HG03558 (cell line): ENCODE measurements around the gene SPSB1.

Source experiments
- ATAC-seq: cut with Tn5 transposase; IDR thresholded peaks from one replicate; pipeline ENCODE4 v1.9.1; 2021; ENCODE audit warnings: moderate number of reproducible peaks; ENCODE audit not compliant: unreplicated experiment; ENCODE audit errors: extremely low read depth

Gene SPSB1

GRCh38 chr1:9278116-9278515 is 14.6 kb upstream of the SPSB1 start:
- no peak for ATAC-seq

GRCh38 chr1:9278585-9279153 is 14.0 kb upstream of the SPSB1 start:
- ATAC-seq, result no peak

- ATAC-seq, result no peak
These were observed 13.4 kb upstream of the SPSB1 start for GRCh38 chr1:9279172-9279840.

GRCh38 chr1:9280015-9280860 is 12.5 kb upstream of the SPSB1 start:
- ATAC-seq, result no peak

- no peak for ATAC-seq
These were observed 11.4 kb upstream of the SPSB1 start for GRCh38 chr1:9281071-9281827.

- no peak for ATAC-seq
These were observed 10.6 kb upstream of the SPSB1 start for GRCh38 chr1:9281908-9282695.

GRCh38 chr1:9282696-9282955 is 10.1 kb upstream of the SPSB1 start:
- no peak for ATAC-seq

- no peak for ATAC-seq
These were observed 8.6 kb upstream of the SPSB1 start for GRCh38 chr1:9284061-9284460.

GRCh38 chr1:9286556-9286955 is 6.1 kb upstream of the SPSB1 start:
- no peak for ATAC-seq

GRCh38 chr1:9289090-9289534 is 3.6 kb upstream of the SPSB1 start:
- no peak for ATAC-seq

- no peak for ATAC-seq
These were observed 2.8 kb upstream of the SPSB1 start for GRCh38 chr1:9289711-9290485.

- ATAC-seq, result no peak
These were observed 757 bp upstream of the SPSB1 start for GRCh38 chr1:9291914-9292360.

GRCh38 chr1:9293241-9293532 is 493 bp downstream of the SPSB1 start:
- no peak for ATAC-seq

GRCh38 chr1:9293533-9294404 is 1.1 kb downstream of the SPSB1 start:
- no peak for ATAC-seq

- no peak for ATAC-seq
These were observed 1.7 kb downstream of the SPSB1 start for GRCh38 chr1:9294405-9294773.

- no peak for ATAC-seq
These were observed 2.4 kb downstream of the SPSB1 start for GRCh38 chr1:9294910-9295636.

- no peak for ATAC-seq
These were observed 3.2 kb downstream of the SPSB1 start for GRCh38 chr1:9295884-9296283.

- no peak for ATAC-seq
These were observed 4.2 kb downstream of the SPSB1 start for GRCh38 chr1:9296850-9297249.
